SJSA1 (cell line): ENCODE results near the gene PAN3. TPM values are rescaled to one million over a fixed set of nuclear protein-coding genes. Genes with fewer than 3 reads are reported as not detected.
A peak's percentile ranks its signal among the peaks of the same experiment; 100 is the strongest.

Source experiments
- DNase-seq, 2 experiments: peaks; one replicate each; pipeline ENCODE4 v3.0.0-alpha.2; 2015 to 2020; ENCODE audit warnings: low spot score in 2 of 2, low read depth in 1 of 2
- H3K27ac ChIP-seq: fragments of 250-450 bp; sonication (Bioruptor Pico); 2 replicates; pipeline ENCODE4 v1.5.1; 2020; ENCODE audit warnings: mild to moderate bottlenecking, moderate library complexity
- H3K27me3 ChIP-seq: fragments of 250-450 bp; sonication (Bioruptor Pico); replicated peaks from 2 replicates; pipeline ENCODE4 v1.5.1; 2020; ENCODE audit warnings: mild to moderate bottlenecking, moderate library complexity
- H3K36me3 ChIP-seq: fragments of 250-450 bp; sonication (Bioruptor Pico); 2 replicates; pipeline ENCODE4 v1.5.1; 2020; ENCODE audit warnings: mild to moderate bottlenecking
- H3K4me1 ChIP-seq: fragments of 250-450 bp; sonication (Bioruptor Pico); replicated peaks from 2 replicates; pipeline ENCODE4 v1.6.1; 2021; ENCODE audit warnings: mild to moderate bottlenecking
- H3K4me3 ChIP-seq: fragments of 250-450 bp; sonication (Bioruptor Pico); 2 replicates; pipeline ENCODE4 v1.5.1; 2020; ENCODE audit warnings: mild to moderate bottlenecking
- H3K9me3 ChIP-seq: fragments of 250-450 bp; sonication (Bioruptor Pico); replicated peaks from 2 replicates; pipeline ENCODE4 v1.5.1; 2020; ENCODE audit warnings: mild to moderate bottlenecking
- total RNA-seq: library from RNA; depleted of rRNA; stranded (reverse); fragments of >200 nt; shearing (Covaris generic); gene quantifications from 2 replicates; pipeline ENCODE4 v1.2.3, GENCODE V29; 2014

Gene PAN3
- total RNA-seq, 1 experiment from 2014 or later, result 8.1 TPM

DNA sequence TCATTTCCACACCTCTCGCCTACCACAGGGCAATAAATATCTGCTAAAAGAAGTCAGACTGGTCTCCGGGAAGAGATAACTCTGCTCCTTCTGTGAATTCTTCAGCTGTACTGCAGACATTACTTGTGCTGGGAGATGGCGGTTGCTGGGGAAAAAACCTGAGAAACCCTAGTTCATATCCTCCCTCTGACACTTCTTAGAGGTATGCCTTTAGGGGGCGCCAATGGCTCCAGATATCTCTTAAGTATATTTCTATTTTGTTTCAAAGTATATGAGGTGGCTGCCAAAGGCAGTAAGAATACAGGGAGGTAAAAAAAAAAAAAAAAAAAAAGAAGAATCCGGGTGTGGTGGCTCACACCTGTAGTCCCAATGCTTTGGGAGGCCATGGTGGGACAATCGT lies 175.2 kb downstream of the PAN3 start:
- Histone ChIP-seq H3K27ac (no peak overlapping the region), H3K27me3 (no peaks in the 10 kb centered on the region), H3K36me3 (no peaks in the 10 kb centered on the region), H3K4me1 (peaks cover 16% of the 10 kb centered on the region), H3K9me3 (no peaks in the 10 kb centered on the region), H3K4me3 (no peak overlapping the region)
- no peak for DNase-seq

DNA sequence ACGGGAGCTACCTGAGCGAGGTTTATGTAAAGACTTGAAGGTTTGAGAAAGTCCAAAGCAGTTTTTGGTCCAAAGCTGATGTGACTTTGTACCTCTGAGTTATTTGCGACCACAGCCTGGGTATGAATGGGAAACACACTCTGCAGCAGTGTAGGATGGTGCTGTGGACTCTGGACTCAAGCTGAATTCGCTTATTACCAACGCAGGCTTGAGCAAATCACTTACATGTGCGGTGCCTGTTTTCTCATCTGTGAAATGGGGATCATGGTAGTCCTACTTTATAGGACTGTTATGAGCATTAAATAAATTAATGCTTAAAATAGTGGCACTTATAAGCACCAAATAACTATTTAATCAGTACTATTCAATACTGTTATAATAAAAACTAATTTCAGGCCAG lies 176.5 kb downstream of the PAN3 start:
- H3K36me3 ChIP-seq, result no peaks in the 10 kb centered on the region
- no peaks in the 10 kb centered on the region for H3K27me3 ChIP-seq
- no peak overlapping the region for H3K27ac ChIP-seq
- DNase-seq, result no peak
- H3K4me1 ChIP-seq, result peaks cover 16% of the 10 kb centered on the region
- H3K4me3 ChIP-seq, result no peak overlapping the region
- no peaks in the 10 kb centered on the region for H3K9me3 ChIP-seq

DNA sequence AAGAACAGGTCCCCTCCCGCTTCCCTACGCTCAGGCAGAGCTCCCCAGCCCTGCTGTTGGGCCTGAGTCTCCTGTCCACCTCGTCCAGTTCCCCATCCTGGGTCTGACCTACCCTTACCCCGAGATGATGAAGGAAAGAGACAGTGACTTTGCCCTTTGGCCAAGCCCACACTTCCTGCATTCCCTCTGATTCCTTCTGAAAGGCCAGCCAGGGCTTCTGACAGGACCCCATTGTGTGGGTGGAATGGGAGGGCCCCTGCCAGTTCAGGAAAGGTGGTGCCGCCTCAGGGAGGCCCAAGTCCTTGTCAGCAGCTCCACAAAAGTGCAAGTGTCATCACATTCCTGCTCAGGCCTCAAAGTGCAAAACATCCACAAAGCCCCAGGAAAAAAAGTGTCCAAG lies 177.8 kb downstream of the PAN3 start:
- no peak for DNase-seq
- H3K4me1 ChIP-seq, result peaks cover 22% of the 10 kb centered on the region
- H3K9me3 ChIP-seq, result no peaks in the 10 kb centered on the region
- H3K27ac ChIP-seq, result no peak overlapping the region
- no peaks in the 10 kb centered on the region for H3K27me3 ChIP-seq
- H3K36me3 ChIP-seq, result no peaks in the 10 kb centered on the region
- no peak overlapping the region for H3K4me3 ChIP-seq

DNA sequence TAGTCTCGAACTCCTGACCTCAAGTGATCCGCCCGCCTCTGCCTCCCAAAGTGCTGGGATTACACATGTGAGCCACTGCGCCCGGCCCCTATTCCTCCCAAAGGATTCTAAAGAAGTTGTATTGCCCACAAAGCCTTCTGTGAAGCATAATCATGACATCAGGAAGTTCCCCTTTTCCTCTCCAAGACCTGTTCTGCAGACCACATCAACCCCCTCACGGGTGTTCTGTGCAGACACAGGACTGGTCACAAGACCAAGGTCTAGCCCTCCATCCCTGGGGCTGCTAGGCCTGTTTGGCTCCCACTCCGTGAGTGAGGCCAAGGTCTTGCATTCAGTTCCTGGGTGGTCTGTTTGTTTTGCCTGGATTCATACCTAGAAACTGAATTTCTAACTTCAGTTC lies 178.5 kb downstream of the PAN3 start:
- H3K9me3 ChIP-seq, result no peaks in the 10 kb centered on the region
- peaks cover 29% of the 10 kb centered on the region for H3K4me1 ChIP-seq
- no peak overlapping the region for H3K27ac ChIP-seq
- no peak overlapping the region for H3K4me3 ChIP-seq
- H3K27me3 ChIP-seq, result no peaks in the 10 kb centered on the region
- no peaks in the 10 kb centered on the region for H3K36me3 ChIP-seq
- peak; percentile 36 to 44 for DNase-seq

DNA sequence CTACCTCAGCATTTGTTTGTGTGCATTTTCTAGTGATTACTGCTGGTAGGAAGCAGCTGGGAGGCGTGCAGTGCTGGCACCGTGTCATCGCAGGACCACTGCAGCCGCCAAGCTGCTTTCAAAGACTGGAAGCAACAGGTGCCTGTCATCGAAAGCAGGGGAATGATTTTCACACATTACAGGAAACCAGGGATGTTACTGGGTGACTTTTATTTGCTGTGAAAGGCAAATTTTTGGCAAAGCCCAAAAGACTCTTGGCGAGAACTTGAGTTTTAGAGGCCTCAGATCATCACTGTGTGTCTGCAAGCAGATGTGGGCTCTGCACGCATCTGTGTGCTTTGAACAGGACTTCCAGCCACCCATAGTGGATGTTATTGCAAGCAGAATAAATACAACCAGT lies 180.2 kb downstream of the PAN3 start:
- H3K4me1 ChIP-seq, result peaks cover 43% of the 10 kb centered on the region
- H3K36me3 ChIP-seq, result no peaks in the 10 kb centered on the region
- no peak for DNase-seq
- H3K27ac ChIP-seq, result no peak overlapping the region
- no peak overlapping the region for H3K4me3 ChIP-seq
- H3K9me3 ChIP-seq, result no peaks in the 10 kb centered on the region
- no peaks in the 10 kb centered on the region for H3K27me3 ChIP-seq

DNA sequence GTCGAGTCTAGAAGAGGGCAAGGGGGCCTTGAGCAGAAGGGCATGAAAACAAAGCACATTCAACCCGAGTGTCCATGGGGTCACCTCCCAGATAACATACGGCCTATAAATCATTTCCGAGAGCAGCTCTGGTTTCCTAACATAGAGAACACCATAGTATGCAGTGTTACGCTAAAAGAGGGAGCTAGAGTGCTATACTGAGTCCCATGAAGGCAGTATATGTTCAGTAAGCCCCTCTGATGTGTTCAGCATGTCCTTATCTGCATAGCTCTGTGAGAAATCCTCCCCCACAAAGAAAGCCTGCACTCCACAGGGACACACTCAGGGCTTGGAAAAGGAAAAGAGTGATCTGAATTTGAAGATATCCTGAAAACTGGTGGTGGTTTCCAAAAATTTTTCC lies 181.2 kb downstream of the PAN3 start:
- no peaks in the 10 kb centered on the region for H3K36me3 ChIP-seq
- no peaks in the 10 kb centered on the region for H3K9me3 ChIP-seq
- no peak overlapping the region for H3K4me3 ChIP-seq
- no peaks in the 10 kb centered on the region for H3K27me3 ChIP-seq
- H3K4me1 ChIP-seq, result peaks cover 43% of the 10 kb centered on the region
- H3K27ac ChIP-seq, result no peak overlapping the region
- no peak for DNase-seq

DNA sequence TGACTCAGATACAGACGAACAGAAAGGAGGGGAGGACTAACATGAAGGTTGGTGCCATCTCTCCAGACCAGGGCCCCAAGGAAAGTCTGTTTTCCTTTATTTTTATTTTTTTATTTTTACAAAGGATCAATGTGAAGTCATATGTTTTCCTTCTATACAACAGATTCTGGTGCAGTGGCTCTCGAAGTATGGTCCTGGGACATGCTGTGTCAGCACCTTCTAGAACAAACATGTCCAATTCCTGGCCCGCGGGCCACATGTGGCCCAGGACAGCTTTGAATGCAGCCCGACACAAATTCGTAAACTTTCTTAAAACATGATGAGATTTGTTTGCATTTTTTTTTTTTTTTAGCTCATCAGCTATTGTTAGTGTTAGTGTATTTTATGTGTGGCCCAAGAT lies 181.9 kb downstream of the PAN3 start:
- Histone ChIP-seq H3K9me3 (no peaks in the 10 kb centered on the region), H3K27me3 (no peaks in the 10 kb centered on the region), H3K4me1 (peaks cover 43% of the 10 kb centered on the region), H3K36me3 (no peaks in the 10 kb centered on the region), H3K4me3 (no peak overlapping the region), H3K27ac (no peak overlapping the region)
- DNase-seq, result no peak

DNA sequence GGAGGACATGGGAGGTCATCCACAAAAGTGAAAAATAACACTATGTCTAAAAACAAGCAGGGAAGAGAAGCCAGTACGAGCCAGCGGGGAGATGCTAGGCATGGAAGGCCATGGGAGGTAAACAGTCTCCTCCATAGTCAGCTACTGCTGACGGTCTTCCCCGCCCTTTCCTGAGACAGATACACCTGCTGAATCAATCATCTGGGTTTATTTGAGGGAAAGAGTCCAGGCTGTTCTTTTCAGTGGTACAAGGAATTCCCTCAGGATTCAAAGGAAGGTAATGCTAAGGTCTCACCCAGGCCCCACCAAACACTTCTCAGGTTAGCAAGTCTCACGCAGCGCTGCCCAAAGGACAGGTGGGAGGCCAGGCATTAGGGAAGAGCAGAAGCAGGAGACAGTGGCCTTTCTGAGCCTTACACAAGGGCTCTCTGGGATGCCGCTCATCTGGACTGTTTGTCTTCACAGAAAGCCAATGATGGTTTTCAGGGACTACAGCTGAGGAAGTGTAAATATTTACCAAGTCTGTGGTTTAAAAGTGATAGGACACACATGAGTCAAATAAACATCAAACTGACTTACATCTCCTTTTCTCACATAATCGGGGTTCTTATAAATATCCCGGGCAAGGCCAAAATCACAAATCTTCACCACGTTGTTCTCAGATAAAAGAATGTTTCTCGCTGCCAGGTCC lies 182.7 kb downstream of the PAN3 start:
- H3K36me3 ChIP-seq, result no peaks in the 10 kb centered on the region
- no peaks in the 10 kb centered on the region for H3K9me3 ChIP-seq
- no peak overlapping the region for H3K4me3 ChIP-seq
- H3K4me1 ChIP-seq, result peaks cover 42% of the 10 kb centered on the region
- peak in 1 of 2 experiments; percentile 37 for DNase-seq
- no peaks in the 10 kb centered on the region for H3K27me3 ChIP-seq
- H3K27ac ChIP-seq, result no peak overlapping the region

DNA sequence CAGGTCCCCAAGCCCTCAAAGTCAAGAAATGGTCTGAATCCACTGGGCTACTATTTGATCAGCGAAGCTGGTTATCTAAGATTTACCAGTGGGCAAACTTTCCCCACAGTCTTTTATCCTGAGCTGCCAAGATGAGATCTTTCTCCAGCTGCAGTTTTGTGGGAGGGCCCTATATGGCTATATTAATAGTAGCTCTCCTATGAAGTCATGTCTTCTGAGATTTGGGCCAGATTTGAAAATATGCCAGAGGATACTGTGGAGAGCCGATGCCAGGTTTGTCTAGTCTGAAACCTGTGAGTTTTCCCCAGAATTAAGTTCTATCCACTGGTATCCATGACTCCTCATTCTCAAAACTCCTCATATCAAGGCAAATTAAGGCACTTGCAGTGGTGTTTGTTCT lies 183.4 kb downstream of the PAN3 start:
- Histone ChIP-seq H3K9me3 (no peaks in the 10 kb centered on the region), H3K4me3 (no peak overlapping the region), H3K36me3 (no peaks in the 10 kb centered on the region), H3K27me3 (no peaks in the 10 kb centered on the region), H3K27ac (peak overlapping the region; percentile 52; the same call in 1 of the 2 replicates), H3K4me1 (peaks cover 35% of the 10 kb centered on the region)
- DNase-seq, result no peak

DNA sequence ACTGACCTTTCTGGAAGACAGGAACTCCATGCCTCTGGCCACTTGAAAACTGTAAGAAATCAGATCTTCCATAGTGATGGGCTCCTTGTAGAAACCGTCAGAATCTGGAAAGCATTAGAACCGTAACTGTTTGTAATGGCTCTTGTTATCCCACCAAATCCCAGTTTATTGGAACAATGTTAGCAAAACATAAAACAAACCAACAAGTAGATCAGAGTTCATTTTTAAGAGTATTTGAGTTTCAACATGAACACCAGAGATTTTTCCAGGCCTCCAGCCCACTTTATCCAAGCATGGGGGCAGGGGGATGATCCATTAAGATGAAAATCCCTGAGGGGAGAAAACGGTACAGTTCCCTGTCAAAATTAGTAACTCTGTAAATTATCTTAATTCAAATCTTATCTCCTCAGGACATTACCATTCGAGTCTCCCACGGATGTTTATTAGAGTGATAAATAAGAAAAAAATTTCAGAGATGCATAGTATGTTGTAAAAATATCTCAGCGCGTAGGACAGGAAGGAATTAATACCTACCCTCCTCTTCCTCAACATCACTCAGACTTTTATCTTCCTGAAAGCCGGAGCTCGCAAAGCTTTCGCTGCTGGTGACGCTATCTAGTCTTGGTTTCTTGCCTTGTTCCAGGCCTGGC lies 184.0 kb downstream of the PAN3 start:
- peak in 1 of 2 experiments; percentile 20 for DNase-seq
- H3K9me3 ChIP-seq, result no peaks in the 10 kb centered on the region
- no peak overlapping the region for H3K4me3 ChIP-seq
- H3K4me1 ChIP-seq, result peaks cover 29% of the 10 kb centered on the region
- H3K27me3 ChIP-seq, result no peaks in the 10 kb centered on the region
- peak overlapping the region; percentile 52 for H3K27ac ChIP-seq
- H3K36me3 ChIP-seq, result no peaks in the 10 kb centered on the region

DNA sequence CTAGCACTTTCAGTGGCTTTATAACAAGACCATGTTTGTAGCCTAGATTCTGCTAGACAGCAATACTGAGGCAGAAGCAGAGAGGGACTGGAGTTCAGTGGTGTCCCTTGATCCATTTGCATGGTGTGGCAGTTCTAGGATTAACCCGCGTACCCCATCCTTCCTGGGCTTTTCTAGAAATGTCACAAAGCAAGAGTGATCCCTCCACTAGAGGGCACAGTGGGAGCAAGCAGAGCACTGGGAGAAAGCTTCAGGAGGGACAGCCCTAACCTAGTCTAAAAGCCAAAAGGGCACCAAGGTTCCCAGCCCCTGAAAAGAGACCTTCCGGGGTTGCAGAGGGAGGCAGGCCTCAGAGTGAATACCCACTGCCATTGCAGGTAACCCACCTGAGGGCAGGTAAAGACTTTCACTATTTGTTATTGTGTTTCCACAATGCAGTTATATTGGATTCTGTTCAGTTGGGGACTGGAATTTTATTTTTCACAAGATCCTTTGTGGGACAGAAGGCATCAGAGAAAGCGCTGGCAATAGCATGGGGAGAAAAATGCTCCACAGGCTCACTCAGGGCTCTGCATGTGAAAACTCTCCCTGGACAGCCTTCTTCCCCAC lies 185.9 kb downstream of the PAN3 start:
- DNase-seq, result peak; percentile 40 to 53
- peaks cover 31% of the 10 kb centered on the region for H3K4me1 ChIP-seq

DNA sequence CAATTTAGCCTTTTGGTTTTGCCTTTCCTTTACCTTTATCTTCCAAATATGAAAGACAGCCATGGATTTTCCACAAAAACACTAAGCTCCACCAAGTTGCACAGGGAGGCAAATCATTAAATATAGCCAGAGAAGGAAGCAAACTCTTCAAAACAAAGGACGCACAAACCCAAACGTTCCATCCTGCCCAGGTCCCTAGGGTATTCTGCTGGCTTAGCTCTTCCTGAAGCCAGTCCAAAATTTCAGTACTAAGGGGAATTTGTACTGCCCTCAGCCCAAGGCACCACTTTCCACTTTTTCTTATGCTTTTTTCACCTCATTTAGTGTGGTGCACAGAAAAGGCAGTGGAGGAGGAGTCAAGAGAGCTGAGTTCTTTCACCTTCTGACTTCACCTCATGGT lies 186.7 kb downstream of the PAN3 start:
- Histone ChIP-seq H3K4me1 (peaks cover 39% of the 10 kb centered on the region), H3K9me3 (no peaks in the 10 kb centered on the region), H3K27me3 (no peaks in the 10 kb centered on the region), H3K36me3 (no peaks in the 10 kb centered on the region), H3K4me3 (no peak overlapping the region), H3K27ac (no peak overlapping the region)
- no peak for DNase-seq

More for the DNA sequence above, 185.9 kb downstream of the PAN3 start:
- H3K36me3 ChIP-seq, result no peaks in the 10 kb centered on the region
- H3K27ac ChIP-seq, result no peak overlapping the region
- H3K9me3 ChIP-seq, result no peaks in the 10 kb centered on the region
- H3K27me3 ChIP-seq, result no peaks in the 10 kb centered on the region
- no peak overlapping the region for H3K4me3 ChIP-seq

DNA sequence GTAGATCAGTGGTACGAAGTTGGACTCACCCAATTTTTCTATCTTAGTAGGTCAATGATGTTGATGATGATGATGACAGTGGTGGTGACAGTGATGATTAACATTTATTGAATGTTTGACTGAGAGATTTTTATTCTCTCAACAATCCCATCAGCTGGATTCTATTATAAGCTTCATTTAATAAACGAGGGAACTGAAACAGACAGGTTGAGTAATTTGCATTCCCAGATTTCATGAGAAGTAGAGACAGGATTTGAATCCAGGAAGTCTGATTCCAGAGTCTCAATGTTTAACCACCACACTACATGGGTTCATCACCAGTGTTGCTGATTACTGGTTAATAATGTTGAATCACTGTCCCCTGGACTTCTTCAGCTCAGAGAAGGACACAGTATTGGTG lies 187.7 kb downstream of the PAN3 start:
- Histone ChIP-seq H3K9me3 (no peaks in the 10 kb centered on the region), H3K36me3 (no peaks in the 10 kb centered on the region), H3K27me3 (no peaks in the 10 kb centered on the region), H3K27ac (no peak overlapping the region), H3K4me1 (peaks cover 35% of the 10 kb centered on the region), H3K4me3 (no peak overlapping the region)
- no peak for DNase-seq
